ENCODE measurements around the gene CNTN4. TPM values are rescaled to one million over a fixed set of nuclear protein-coding genes. Genes with fewer than 3 reads are reported as not detected.

CNTN4 gene
- total and polyA plus RNA-seq, 7 donors: 0.17 to 3.2 (median 0.42) TPM

GRCh38 chr3:2300938-2301337 lies 202.3 kb downstream of the CNTN4 start:
- H3K27ac ChIP-seq: no peak overlapping the region
- H3K36me3 ChIP-seq (ENCODE audit: insufficient read depth in 1 of 2, low read depth in 1 of 2): no peaks in the 10 kb centered on the region
- no peaks in the 10 kb centered on the region for H3K27me3 ChIP-seq (ENCODE audit: insufficient read depth in 3 of 3, low read length in 2 of 3)
- 84 to 88% (median 85%) methylated on average over 3 of the region's 3 CpGs for WGBS, 3 donors
- no peaks in the 10 kb centered on the region for H3K9me3 ChIP-seq
- no peaks in the 10 kb centered on the region for H3K4me1 ChIP-seq
- no peak overlapping the region for H3K4me3 ChIP-seq
- no peak for ATAC-seq
- intact Hi-C loops (cut with DNase I): no loop called here
- DNase-seq: no peak
- TF ChIP-seq CTCF (IDR thresholded peaks at IDR 0.05): no peak

DNA sequence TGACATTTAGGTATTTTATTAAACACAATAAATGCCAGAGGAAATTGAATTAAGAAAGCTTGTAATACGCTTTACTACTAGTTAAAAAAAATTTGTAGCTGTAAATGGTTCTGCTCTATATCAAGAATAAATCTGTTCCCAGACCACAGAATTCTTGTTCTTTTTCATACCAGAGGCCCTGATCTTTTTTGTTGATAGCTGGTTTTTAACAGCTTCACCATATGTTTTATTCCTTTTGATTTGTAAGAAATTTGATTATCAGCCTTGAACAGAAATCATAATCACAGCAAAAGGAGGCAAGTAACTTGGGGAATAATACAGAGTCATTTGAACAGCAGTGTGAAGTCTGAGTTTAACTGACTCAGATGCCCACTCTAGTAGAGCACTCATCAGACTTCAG lies 202.7 kb downstream of the CNTN4 start:
- no peak overlapping the region for H3K4me3 ChIP-seq
- intact Hi-C loops (cut with DNase I): no loop called here
- H3K4me1 ChIP-seq: no peaks in the 10 kb centered on the region
- TF ChIP-seq CTCF (IDR thresholded peaks at IDR 0.05): no peak
- no peak overlapping the region for H3K27ac ChIP-seq
- 74 to 83% (median 76%) methylated on average over 1 of the region's 1 CpG for WGBS, 3 donors
- H3K36me3 ChIP-seq (ENCODE audit: insufficient read depth in 1 of 2, low read depth in 1 of 2): no peaks in the 10 kb centered on the region
- ATAC-seq (no peak), DNase-seq (no peak)
- H3K27me3 ChIP-seq (ENCODE audit: insufficient read depth in 3 of 3, low read length in 2 of 3): no peaks in the 10 kb centered on the region
- no peaks in the 10 kb centered on the region for H3K9me3 ChIP-seq

DNA sequence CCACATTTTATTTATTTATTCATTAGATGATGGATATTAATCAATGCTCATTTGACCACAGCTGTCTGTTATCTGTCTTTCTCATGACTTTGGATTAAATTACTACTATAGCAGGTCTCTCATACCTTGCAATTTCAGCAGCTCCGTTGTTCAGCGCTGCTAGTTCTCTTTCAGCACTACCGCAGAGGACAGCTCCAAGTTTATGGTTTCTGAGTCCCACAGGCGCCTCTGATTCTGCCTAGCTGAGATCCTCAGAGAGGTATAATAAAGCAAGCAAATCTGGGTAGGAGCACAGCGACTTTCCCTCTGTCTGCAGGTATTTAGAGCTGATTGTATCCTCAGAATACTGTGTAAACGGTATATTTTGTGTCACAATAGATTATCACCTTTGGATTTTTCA lies 204.9 kb downstream of the CNTN4 start:
- Histone ChIP-seq H3K4me3 (no peak overlapping the region), H3K9me3 (no peaks in the 10 kb centered on the region), H3K4me1 (no peaks in the 10 kb centered on the region), H3K36me3 (ENCODE audit: insufficient read depth in 1 of 2, low read depth in 1 of 2) (no peaks in the 10 kb centered on the region), H3K27ac (no peak overlapping the region), H3K27me3 (ENCODE audit: insufficient read depth in 3 of 3, low read length in 2 of 3) (no peaks in the 10 kb centered on the region)
- no peak for ATAC-seq
- 5 to 10% (median 7%) methylated on average over 6 of the region's 6 CpGs for WGBS, 3 donors
- TF ChIP-seq CTCF (IDR thresholded peaks at IDR 0.05): no peak
- intact Hi-C loops (cut with DNase I): no loop called here
- no peak for DNase-seq

GRCh38 chr3:2311022-2311421 lies 212.4 kb downstream of the CNTN4 start:
- H3K27ac ChIP-seq: no peak overlapping the region
- H3K27me3 ChIP-seq (ENCODE audit: insufficient read depth in 3 of 3, low read length in 2 of 3): no peaks in the 10 kb centered on the region
- WGBS, 3 donors: 74 to 86% (median 84%) methylated on average over 2 of the region's 2 CpGs
- H3K36me3 ChIP-seq (ENCODE audit: insufficient read depth in 1 of 2, low read depth in 1 of 2): no peaks in the 10 kb centered on the region
- intact Hi-C loops (cut with DNase I): no loop called here
- ATAC-seq (no peak), DNase-seq (no peak)
- H3K9me3 ChIP-seq: no peaks in the 10 kb centered on the region
- H3K4me3 ChIP-seq: no peak overlapping the region
- no peak for TF ChIP-seq CTCF (IDR thresholded peaks at IDR 0.05)
- H3K4me1 ChIP-seq: no peaks in the 10 kb centered on the region

DNA sequence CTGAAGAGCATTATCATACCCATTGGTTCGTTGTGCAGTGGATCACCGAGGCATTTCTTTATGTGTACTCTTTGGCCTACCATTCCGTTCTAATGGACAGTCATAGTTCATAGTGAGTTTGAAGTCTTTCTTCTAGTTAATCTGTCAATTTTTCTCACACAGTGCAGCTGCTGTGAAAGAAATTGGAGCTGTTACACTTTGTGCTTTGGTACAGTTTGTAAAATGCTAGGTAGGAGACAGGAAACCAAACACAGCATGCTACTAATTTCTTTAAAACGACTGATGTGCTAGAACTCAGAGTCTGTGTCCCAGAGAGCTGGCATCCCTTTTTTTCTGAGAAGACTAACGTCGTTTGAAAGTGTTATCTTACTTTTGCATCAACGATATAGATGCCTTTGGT lies 218.9 kb downstream of the CNTN4 start:
- ATAC-seq (no peak), DNase-seq (no peak)
- TF ChIP-seq CTCF (IDR thresholded peaks at IDR 0.05): no peak
- Histone ChIP-seq H3K36me3 (ENCODE audit: insufficient read depth in 1 of 2, low read depth in 1 of 2) (no peaks in the 10 kb centered on the region), H3K27ac (no peak overlapping the region), H3K9me3 (no peaks in the 10 kb centered on the region), H3K27me3 (ENCODE audit: insufficient read depth in 3 of 3, low read length in 2 of 3) (no peaks in the 10 kb centered on the region), H3K4me1 (no peaks in the 10 kb centered on the region), H3K4me3 (no peak overlapping the region)
- intact Hi-C loops (cut with DNase I): no loop called here
- WGBS, 3 donors: 61 to 70% (median 63%) methylated on average over 7 of the region's 7 CpGs

Data from psoas muscle (tissue), 8 donors.